Measurements from ENCODE around the gene HLX. TPM values are rescaled to one million over a fixed set of nuclear protein-coding genes. Genes with fewer than 3 reads are reported as not detected.

Gene HLX, protein sequence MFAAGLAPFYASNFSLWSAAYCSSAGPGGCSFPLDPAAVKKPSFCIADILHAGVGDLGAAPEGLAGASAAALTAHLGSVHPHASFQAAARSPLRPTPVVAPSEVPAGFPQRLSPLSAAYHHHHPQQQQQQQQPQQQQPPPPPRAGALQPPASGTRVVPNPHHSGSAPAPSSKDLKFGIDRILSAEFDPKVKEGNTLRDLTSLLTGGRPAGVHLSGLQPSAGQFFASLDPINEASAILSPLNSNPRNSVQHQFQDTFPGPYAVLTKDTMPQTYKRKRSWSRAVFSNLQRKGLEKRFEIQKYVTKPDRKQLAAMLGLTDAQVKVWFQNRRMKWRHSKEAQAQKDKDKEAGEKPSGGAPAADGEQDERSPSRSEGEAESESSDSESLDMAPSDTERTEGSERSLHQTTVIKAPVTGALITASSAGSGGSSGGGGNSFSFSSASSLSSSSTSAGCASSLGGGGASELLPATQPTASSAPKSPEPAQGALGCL
- 4.1 and 25.4 TPM in 2 replicates for total RNA-seq (ENCODE audit: low replicate concordance)

DNA sequence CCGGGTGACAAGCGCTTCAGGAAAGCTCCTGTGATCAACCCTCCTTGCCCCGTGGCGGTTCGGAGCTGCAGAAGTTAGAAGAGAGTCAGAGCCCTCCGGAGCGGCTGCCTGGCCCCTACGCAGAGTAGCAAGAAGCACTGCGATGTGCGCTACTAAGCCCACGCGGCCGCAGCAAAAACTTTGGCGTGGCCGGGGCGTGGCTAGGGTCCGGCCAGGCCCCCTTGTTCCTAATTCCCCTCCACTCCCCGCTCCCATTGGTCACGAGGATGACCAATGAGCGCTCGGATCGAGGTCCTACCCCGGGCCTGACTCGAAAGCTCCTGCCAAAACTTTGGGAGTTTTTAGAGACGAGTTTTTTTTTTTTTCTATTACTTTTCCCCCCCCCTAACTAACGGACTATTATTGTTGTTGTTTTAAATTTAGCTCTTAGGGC, at the start of gene HLX:
HLX (plus strand) TSS at position 368 of the 433 bp plus-strand sequence. CDS start 415 bp downstream, outside the sequence.
- TF ChIP-seq, protein P1, sequence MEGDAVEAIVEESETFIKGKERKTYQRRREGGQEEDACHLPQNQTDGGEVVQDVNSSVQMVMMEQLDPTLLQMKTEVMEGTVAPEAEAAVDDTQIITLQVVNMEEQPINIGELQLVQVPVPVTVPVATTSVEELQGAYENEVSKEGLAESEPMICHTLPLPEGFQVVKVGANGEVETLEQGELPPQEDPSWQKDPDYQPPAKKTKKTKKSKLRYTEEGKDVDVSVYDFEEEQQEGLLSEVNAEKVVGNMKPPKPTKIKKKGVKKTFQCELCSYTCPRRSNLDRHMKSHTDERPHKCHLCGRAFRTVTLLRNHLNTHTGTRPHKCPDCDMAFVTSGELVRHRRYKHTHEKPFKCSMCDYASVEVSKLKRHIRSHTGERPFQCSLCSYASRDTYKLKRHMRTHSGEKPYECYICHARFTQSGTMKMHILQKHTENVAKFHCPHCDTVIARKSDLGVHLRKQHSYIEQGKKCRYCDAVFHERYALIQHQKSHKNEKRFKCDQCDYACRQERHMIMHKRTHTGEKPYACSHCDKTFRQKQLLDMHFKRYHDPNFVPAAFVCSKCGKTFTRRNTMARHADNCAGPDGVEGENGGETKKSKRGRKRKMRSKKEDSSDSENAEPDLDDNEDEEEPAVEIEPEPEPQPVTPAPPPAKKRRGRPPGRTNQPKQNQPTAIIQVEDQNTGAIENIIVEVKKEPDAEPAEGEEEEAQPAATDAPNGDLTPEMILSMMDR (IDR thresholded peaks at IDR 0.05; ENCODE audit: insufficient read depth, low read length): no peak
- H3K4me3 ChIP-seq (ENCODE audit: low read depth, low read length): peak within 1 kb of the TSS; percentile 85
- DNase-seq (ENCODE audit: low read depth): peak; percentile 93

GRCh38 chr1:220833436-220833835, 45.8 kb upstream of the HLX start:
- H3K4me3 ChIP-seq (ENCODE audit: low read depth, low read length): no peak overlapping the region
- DNase-seq (ENCODE audit: low read depth): no peak
- TF ChIP-seq, protein P1 (IDR thresholded peaks at IDR 0.05; ENCODE audit: insufficient read depth, low read length): no peak

DNA sequence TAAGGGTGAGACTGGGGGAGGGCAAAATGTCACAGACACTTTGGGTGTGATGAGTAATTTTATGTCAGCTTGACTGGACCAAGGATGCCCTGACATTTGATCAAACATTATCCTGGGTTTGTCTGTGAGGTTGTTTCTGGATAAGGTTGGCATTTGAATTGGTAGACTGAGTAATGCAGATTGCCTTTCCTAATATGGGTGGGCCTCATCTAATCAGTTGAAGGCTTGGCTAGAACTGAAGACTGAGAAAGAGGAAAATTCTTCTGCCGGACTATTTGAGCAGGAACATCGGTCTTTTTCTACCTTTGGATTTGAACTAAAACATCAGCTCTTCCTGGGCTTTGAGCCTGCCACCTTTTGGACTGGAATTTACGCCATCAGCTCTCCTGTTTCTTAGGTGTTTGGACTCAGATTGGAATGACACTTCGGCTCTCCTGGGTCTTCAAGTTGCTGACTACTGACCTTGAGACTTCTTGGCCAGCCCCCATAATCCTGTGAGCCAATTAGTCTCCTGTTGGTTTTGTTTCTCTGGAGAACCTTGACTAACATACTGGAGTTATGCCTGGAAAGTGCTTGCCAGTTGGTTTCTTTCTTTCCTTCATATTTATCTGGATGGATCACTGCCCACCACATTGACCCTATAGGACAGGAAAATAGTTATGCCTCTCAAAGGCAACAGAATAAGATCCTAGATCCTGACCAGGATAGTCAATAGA, 44.9 kb upstream of the HLX start:
- no peak for DNase-seq (ENCODE audit: low read depth)

GRCh38 chr1:220838578-220838977, 40.7 kb upstream of the HLX start:
- no peak for DNase-seq (ENCODE audit: low read depth)
- TF ChIP-seq, protein P1 (IDR thresholded peaks at IDR 0.05; ENCODE audit: insufficient read depth, low read length): no peak
- no peak overlapping the region for H3K4me3 ChIP-seq (ENCODE audit: low read depth, low read length)

More for the DNA sequence above, 44.9 kb upstream of the HLX start:
- H3K4me3 ChIP-seq (ENCODE audit: low read depth, low read length): no peak overlapping the region
- TF ChIP-seq, protein P1 (IDR thresholded peaks at IDR 0.05; ENCODE audit: insufficient read depth, low read length): no peak

DNA sequence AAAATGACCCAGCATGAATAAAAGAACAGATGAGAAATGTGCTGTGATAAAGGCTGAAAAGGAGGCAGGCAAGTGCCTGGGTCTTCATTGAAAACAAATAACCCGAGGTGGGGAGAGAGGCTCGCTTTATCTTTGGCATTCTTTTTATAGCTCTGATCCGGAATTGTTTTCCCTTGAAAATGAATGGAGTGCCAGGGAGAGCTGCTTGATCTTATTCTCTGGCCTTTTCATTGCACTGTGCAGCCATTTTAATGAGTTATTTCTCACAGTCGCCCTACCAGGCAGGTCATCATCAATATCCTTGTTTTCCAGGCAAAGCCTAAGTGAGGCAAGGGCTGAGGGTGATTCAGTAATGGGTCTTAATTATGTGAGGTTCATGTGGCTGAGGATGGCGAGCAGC, 39.8 kb upstream of the HLX start:
- H3K4me3 ChIP-seq (ENCODE audit: low read depth, low read length): no peak overlapping the region
- DNase-seq (ENCODE audit: low read depth): no peak
- TF ChIP-seq, protein P1 (IDR thresholded peaks at IDR 0.05; ENCODE audit: insufficient read depth, low read length): no peak

DNA sequence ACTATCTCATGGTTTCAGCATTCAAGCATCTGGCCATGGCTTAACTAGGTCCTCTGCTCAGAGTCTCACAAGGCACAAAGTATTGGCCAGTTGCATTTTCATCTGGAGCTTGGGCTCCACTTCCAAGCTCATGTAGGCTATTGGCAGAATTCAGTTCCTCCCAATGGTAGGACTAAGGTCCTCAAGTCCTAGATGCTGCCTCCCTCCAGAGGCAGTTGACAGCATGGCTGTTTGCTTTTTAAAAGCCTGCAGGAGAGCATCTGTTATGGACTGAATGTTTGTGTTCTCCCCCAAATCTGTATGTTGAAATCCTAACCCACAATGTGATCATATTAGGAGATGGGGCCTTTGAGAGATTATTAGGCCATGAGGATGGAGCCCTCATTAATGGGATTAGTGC, 38.0 kb upstream of the HLX start:
- no peak for DNase-seq (ENCODE audit: low read depth)
- TF ChIP-seq, protein P1 (IDR thresholded peaks at IDR 0.05; ENCODE audit: insufficient read depth, low read length): no peak
- no peak overlapping the region for H3K4me3 ChIP-seq (ENCODE audit: low read depth, low read length)

Data from fibroblast of the aortic adventitia (primary cell).